ENCODE measurements around the gene TACC3. TPM values are rescaled to one million over a fixed set of nuclear protein-coding genes. Genes with fewer than 3 reads are reported as not detected.

The TACC3 gene
- total RNA-seq, 1 donor from 2014 or later: 3.4 TPM

DNA sequence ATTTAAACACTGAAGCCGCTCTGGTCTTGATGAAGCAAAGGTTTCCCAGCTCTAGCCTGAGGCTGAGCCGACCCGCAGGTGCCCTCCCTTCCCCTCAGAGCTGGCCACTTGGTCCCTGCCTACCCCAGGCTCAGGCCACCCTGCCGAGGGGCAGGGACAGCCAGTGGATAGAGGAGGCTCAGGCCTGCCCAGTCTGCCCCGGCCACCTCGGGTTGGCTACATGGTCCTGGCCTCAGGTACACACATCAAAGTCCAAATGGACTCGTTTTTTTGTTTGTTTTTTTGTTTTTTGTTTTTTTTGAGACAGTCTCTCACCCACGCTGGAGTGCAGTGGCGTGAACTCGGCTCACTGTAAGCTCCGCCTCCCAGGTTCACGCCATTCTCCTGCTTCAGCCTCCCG, 23.8 kb downstream of the TACC3 start:
- TF ChIP-seq, protein P1, sequence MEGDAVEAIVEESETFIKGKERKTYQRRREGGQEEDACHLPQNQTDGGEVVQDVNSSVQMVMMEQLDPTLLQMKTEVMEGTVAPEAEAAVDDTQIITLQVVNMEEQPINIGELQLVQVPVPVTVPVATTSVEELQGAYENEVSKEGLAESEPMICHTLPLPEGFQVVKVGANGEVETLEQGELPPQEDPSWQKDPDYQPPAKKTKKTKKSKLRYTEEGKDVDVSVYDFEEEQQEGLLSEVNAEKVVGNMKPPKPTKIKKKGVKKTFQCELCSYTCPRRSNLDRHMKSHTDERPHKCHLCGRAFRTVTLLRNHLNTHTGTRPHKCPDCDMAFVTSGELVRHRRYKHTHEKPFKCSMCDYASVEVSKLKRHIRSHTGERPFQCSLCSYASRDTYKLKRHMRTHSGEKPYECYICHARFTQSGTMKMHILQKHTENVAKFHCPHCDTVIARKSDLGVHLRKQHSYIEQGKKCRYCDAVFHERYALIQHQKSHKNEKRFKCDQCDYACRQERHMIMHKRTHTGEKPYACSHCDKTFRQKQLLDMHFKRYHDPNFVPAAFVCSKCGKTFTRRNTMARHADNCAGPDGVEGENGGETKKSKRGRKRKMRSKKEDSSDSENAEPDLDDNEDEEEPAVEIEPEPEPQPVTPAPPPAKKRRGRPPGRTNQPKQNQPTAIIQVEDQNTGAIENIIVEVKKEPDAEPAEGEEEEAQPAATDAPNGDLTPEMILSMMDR (IDR thresholded peaks at IDR 0.05; ENCODE audit: insufficient read depth, low read length, severe bottlenecking): no peak
- no peak for DNase-seq (ENCODE audit: low read depth)
- H3K36me3 ChIP-seq (ENCODE audit: control insufficient read depth, insufficient read depth, low read length): no peaks in the 10 kb centered on the region
- H3K27me3 ChIP-seq (ENCODE audit: control insufficient read depth, insufficient read depth, low read length): no peaks in the 10 kb centered on the region
- FAIRE-seq: no peak
- no peak overlapping the region for H3K4me3 ChIP-seq (ENCODE audit: low read depth, low read length)

DNA sequence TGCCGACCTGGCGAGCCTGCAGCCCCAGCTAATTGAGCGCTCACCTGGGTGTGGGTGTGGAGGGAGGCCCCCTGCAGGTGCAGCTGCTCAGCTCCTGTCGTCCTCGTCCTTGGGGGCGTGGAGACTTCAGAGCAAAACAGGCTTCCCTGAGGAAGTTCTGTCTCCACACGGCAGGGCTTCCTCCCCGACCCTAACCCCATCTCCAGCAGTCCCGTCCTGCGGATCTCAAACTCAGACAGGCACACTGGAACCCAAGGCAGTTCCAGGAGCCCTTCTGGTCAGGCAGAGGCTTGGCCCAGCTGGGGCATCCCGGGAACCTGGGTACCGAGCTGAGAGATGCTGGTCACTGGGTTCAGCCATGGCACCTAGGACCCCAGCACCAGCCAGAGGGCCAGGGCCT, 24.4 kb downstream of the TACC3 start:
- DNase-seq (ENCODE audit: low read depth) (no peak), FAIRE-seq (no peak)
- H3K36me3 ChIP-seq (ENCODE audit: control insufficient read depth, insufficient read depth, low read length): no peaks in the 10 kb centered on the region
- no peaks in the 10 kb centered on the region for H3K27me3 ChIP-seq (ENCODE audit: control insufficient read depth, insufficient read depth, low read length)
- TF ChIP-seq, protein P1 (IDR thresholded peaks at IDR 0.05; ENCODE audit: insufficient read depth, low read length, severe bottlenecking): no peak
- H3K4me3 ChIP-seq (ENCODE audit: low read depth, low read length): no peak overlapping the region

DNA sequence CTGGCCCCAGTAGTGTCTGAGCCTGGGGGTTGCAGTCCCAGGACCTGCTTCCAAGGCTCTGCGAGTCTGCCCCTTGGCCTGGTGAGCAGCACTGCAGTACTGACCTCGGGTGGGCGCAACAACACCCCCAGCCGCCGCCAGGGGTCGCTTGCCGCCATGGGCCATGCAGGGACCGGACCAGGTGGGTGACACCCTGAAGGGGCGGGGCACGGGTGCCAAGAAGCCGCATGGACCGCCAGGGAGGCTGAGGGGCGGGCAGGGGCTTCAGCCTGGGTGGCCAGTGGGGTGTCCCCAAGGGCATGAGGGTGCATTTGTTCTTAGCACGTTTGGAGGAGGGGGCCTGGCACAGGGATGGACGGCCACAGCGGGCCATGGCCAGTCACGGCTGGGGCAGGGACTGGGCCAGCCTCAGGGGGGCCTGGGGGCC, 25.0 kb downstream of the TACC3 start:
- FAIRE-seq (no peak), DNase-seq (ENCODE audit: low read depth) (peak; percentile 42)
- TF ChIP-seq, protein P1 (IDR thresholded peaks at IDR 0.05; ENCODE audit: insufficient read depth, low read length, severe bottlenecking): peak; percentile 83
- no peaks in the 10 kb centered on the region for H3K36me3 ChIP-seq (ENCODE audit: control insufficient read depth, insufficient read depth, low read length)
- no peak overlapping the region for H3K4me3 ChIP-seq (ENCODE audit: low read depth, low read length)
- H3K27me3 ChIP-seq (ENCODE audit: control insufficient read depth, insufficient read depth, low read length): no peaks in the 10 kb centered on the region

DNA sequence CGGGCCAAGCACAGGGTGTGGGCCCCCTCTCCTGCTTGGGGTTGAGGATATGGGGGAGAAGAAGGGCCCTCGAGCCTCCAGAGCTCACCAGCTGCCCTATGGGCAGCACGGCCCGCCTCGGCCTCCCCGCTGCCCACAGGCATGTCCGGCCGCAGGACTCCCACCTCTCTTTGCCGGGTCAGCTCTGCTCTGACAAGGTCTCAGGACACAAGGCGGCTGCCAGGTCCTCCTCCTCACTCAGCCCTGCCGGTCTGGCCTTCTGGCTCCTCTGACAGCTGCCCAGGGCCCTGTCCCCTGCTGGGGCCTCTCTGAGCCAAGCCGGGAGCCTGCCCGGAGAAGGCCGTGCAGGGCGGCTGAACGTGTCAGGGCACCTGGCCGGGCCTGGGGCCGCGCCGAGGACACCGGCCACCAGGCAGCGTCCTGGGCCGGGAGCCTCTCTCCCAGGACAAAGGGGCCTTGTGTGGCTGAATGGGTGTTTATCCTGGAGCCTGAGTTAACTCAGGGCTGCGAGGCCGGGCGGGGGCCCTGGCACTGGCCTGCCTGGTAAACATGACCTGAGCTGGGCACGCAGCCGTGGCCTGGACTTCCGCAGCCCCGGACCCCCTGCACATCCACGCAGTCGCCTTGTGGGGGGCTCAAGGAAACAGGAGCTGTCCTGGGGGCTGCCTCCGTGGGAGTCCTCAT, 25.7 kb downstream of the TACC3 start:
- TF ChIP-seq, protein P1 (IDR thresholded peaks at IDR 0.05; ENCODE audit: insufficient read depth, low read length, severe bottlenecking): no peak
- H3K27me3 ChIP-seq (ENCODE audit: control insufficient read depth, insufficient read depth, low read length): no peaks in the 10 kb centered on the region
- H3K4me3 ChIP-seq (ENCODE audit: low read depth, low read length): no peak overlapping the region
- no peaks in the 10 kb centered on the region for H3K36me3 ChIP-seq (ENCODE audit: control insufficient read depth, insufficient read depth, low read length)
- FAIRE-seq: no peak
- DNase-seq (ENCODE audit: low read depth): no peak

DNA sequence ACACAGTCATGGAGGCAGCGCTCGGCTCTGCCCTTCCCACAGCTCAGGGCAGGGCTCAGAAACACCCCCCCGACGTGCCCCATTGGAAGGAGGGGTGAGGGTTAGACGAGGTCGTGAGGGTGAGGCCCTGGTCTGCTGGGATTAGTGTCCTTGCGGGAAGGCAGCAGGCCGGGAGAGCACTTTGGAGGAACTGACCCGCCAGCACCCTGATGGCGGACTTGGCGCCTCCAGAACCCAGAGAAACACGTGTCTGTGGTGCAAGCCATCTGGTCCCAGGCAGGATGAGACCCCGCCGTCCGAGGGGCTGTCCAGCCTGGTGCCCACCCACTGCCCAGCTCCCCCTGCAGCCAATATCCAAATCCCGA, 26.3 kb downstream of the TACC3 start:
- TF ChIP-seq, protein P1 (IDR thresholded peaks at IDR 0.05; ENCODE audit: insufficient read depth, low read length, severe bottlenecking): no peak
- Histone ChIP-seq H3K27me3 (ENCODE audit: control insufficient read depth, insufficient read depth, low read length) (no peaks in the 10 kb centered on the region), H3K4me3 (ENCODE audit: low read depth, low read length) (no peak overlapping the region), H3K36me3 (ENCODE audit: control insufficient read depth, insufficient read depth, low read length) (no peaks in the 10 kb centered on the region)
- DNase-seq (ENCODE audit: low read depth) (no peak), FAIRE-seq (no peak)

DNA sequence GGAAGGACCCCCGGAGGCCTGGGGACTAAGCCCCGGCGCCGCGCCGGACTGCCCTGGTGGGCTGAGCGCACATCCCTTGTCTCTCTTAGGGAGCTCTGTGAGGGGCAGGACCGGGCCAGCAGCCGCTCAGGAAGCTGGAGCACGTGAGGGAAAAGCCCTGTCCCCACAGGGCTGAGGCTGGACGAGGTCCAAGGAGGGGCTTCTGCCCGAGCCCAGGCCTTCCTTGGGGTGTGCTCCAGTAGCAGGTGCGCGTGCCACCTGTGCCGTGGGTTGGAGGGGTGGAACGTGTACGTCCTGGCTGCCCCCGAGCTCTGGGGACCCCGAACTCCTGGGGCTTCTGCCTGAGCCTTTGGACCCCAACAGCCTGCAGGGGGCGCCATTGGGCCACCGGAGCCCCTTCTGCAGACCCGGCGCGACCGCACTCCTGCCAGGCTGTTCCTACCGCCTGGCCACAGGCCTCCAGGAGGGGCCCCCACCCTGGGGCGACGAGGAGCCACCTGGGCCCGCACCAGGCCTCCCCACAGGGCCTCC, 27.2 kb downstream of the TACC3 start:
- TF ChIP-seq, protein P1 (IDR thresholded peaks at IDR 0.05; ENCODE audit: insufficient read depth, low read length, severe bottlenecking): peak; percentile 90
- H3K27me3 ChIP-seq (ENCODE audit: control insufficient read depth, insufficient read depth, low read length): no peaks in the 10 kb centered on the region
- H3K36me3 ChIP-seq (ENCODE audit: control insufficient read depth, insufficient read depth, low read length): no peaks in the 10 kb centered on the region
- DNase-seq (ENCODE audit: low read depth) (peak; percentile 37), FAIRE-seq (no peak)
- no peak overlapping the region for H3K4me3 ChIP-seq (ENCODE audit: low read depth, low read length)

Data from bronchial epithelial cell (primary cell).